ENCODE data around the gene ATF2.

Gene ATF2

GRCh38 chr2:175167792-175168563 lies at the start of gene ATF2:
ATF2 (minus strand) TSS chr2:175168203; CDS start chr2:175136443, 31,760 bp downstream.
- peak; percentile 88 to 95 for DNase-seq (ENCODE audit: low read depth in 2 of 2, low spot score in 1 of 2)

- no peak for DNase-seq (ENCODE audit: low read depth in 2 of 2, low spot score in 1 of 2)
Measured at GRCh38 chr2:175207741-175208438, 39.9 kb upstream of the ATF2 start.

GRCh38 chr2:175206866-175207265 lies 38.9 kb upstream of the ATF2 start:
- no peak for DNase-seq (ENCODE audit: low read depth in 2 of 2, low spot score in 1 of 2)

GRCh38 chr2:175205523-175205922 lies 37.5 kb upstream of the ATF2 start:
- DNase-seq (ENCODE audit: low read depth in 2 of 2, low spot score in 1 of 2), result no peak

GRCh38 chr2:175203621-175204496 lies 35.9 kb upstream of the ATF2 start:
- DNase-seq (ENCODE audit: low read depth in 2 of 2, low spot score in 1 of 2), result peak in 1 of 2 donors; percentile 16

- DNase-seq (ENCODE audit: low read depth in 2 of 2, low spot score in 1 of 2), result no peak
Measured at GRCh38 chr2:175195012-175195411, 27.0 kb upstream of the ATF2 start.

- no peak for DNase-seq (ENCODE audit: low read depth in 2 of 2, low spot score in 1 of 2)
Measured at GRCh38 chr2:175188761-175189160, 20.8 kb upstream of the ATF2 start.

GRCh38 chr2:175187378-175187777 lies 19.4 kb upstream of the ATF2 start:
- no peak for DNase-seq (ENCODE audit: low read depth in 2 of 2, low spot score in 1 of 2)

GRCh38 chr2:175183674-175184073 lies 15.7 kb upstream of the ATF2 start:
- DNase-seq (ENCODE audit: low read depth in 2 of 2, low spot score in 1 of 2), result no peak

- DNase-seq (ENCODE audit: low read depth in 2 of 2, low spot score in 1 of 2), result no peak
Measured at GRCh38 chr2:175181877-175182308, 13.9 kb upstream of the ATF2 start.

GRCh38 chr2:175181104-175181876 lies 13.3 kb upstream of the ATF2 start, which contains the start of gene ATP5MC3:
ATP5MC3 (minus strand) TSS chr2:175181710; CDS start chr2:175181393, 317 bp downstream.
- DNase-seq (ENCODE audit: low read depth in 2 of 2, low spot score in 1 of 2), result peak; percentile 81 to 88

GRCh38 chr2:175180701-175181103 lies 12.7 kb upstream of the ATF2 start:
- peak in 1 of 2 donors; percentile 19 for DNase-seq (ENCODE audit: low read depth in 2 of 2, low spot score in 1 of 2)

- no peak for DNase-seq (ENCODE audit: low read depth in 2 of 2, low spot score in 1 of 2)
Measured at GRCh38 chr2:175176624-175177023, 8.6 kb upstream of the ATF2 start.

GRCh38 chr2:175175896-175176295 lies 7.9 kb upstream of the ATF2 start:
- DNase-seq (ENCODE audit: low read depth in 2 of 2, low spot score in 1 of 2), result no peak

GRCh38 chr2:175175320-175175719 lies 7.3 kb upstream of the ATF2 start:
- no peak for DNase-seq (ENCODE audit: low read depth in 2 of 2, low spot score in 1 of 2)

- no peak for DNase-seq (ENCODE audit: low read depth in 2 of 2, low spot score in 1 of 2)
Measured at GRCh38 chr2:175170659-175171304, 2.8 kb upstream of the ATF2 start.

- no peak for DNase-seq (ENCODE audit: low read depth in 2 of 2, low spot score in 1 of 2)
Measured at GRCh38 chr2:175169191-175169590, 1.2 kb upstream of the ATF2 start.

- DNase-seq (ENCODE audit: low read depth in 2 of 2, low spot score in 1 of 2), result no peak
Measured at GRCh38 chr2:175168564-175168945, 552 bp upstream of the ATF2 start.

GRCh38 chr2:175167076-175167791 lies 769 bp downstream of the ATF2 start:
- DNase-seq (ENCODE audit: low read depth in 2 of 2, low spot score in 1 of 2), result peak in 1 of 2 donors; percentile 1

Data from stimulated activated CD8-positive, alpha-beta memory T cell treated with anti-CD3 and anti-CD28 coated beads, Interleukin-4, amount 100 ng/mL, for 1 hour (primary cell).